Common myeloid progenitor, CD34-positive (primary cell): ENCODE results near the gene CTDSP2.

Source experiments
- CTCF ChIA-PET: fragments of 350-600 bp; sonication (Branson Sonifier 250); formaldehyde crosslinking; loops from one replicate; lab custom pipeline; 2021; ENCODE audit warnings: antibody characterized with exemption; lab: Charles Lee
- POLR2A ChIA-PET: fragments of 350-600 bp; sonication (Branson Sonifier 250); formaldehyde crosslinking; loops from one replicate; lab custom pipeline; 2021; ENCODE audit warnings: antibody characterized with exemption; lab: Charles Lee
- DNase-seq, 3 donors: peaks; one replicate each; pipeline versions ENCODE4 v3.0.0 to v3.0.0-alpha.2; 2013
- H3K27ac ChIP-seq, 2 experiments: 1 replicate in 1 of 2; 2 replicates in 1 of 2; pipeline ENCODE4 v1.7.0; 2013; ENCODE audit warnings: inconsistent platforms in 2 of 2, low read length in 2 of 2, mild to moderate bottlenecking in 2 of 2, low read depth in 1 of 2, moderate library complexity in 1 of 2; ENCODE audit not compliant: severe bottlenecking in 2 of 2, insufficient read depth in 1 of 2, poor library complexity in 1 of 2
- H3K27me3 ChIP-seq, 5 experiments: replicated peaks in 2 of 5; 1 replicate in 3 of 5; 2 replicates in 2 of 5; pipeline versions ENCODE4 v1.6.1 to v1.7.0; 2013; ENCODE audit warnings: low read length in 4 of 5, mild to moderate bottlenecking in 2 of 5, moderate library complexity in 2 of 5, inconsistent platforms in 1 of 5; ENCODE audit not compliant: insufficient read depth in 5 of 5, control insufficient read depth in 4 of 5
- H3K36me3 ChIP-seq, 4 experiments: 1 replicate in 2 of 4; 2 replicates in 2 of 4; pipeline versions ENCODE4 v1.6.1 to v1.7.0; 2013; ENCODE audit warnings: low read length in 3 of 4, control low read depth in 1 of 4, mild to moderate bottlenecking in 1 of 4; ENCODE audit not compliant: control insufficient read depth in 4 of 4, insufficient read depth in 4 of 4
- H3K4me1 ChIP-seq, 4 experiments: 1 replicate in 3 of 4; 2 replicates in 1 of 4; pipeline versions ENCODE4 v1.6.1 to v1.7.1; 2013; ENCODE audit warnings: low read length in 3 of 4, mild to moderate bottlenecking in 3 of 4, control low read depth in 1 of 4, inconsistent platforms in 1 of 4, moderate library complexity in 1 of 4; ENCODE audit not compliant: control insufficient read depth in 4 of 4, insufficient read depth in 4 of 4; ENCODE audit errors: control extremely low read depth in 1 of 4
- H3K4me3 ChIP-seq, 7 experiments: 1 replicate in 4 of 7; 2 replicates in 3 of 7; pipeline versions ENCODE4 v1.5.1 to v1.7.0; 2013; ENCODE audit warnings: mild to moderate bottlenecking in 7 of 7, low read length in 6 of 7, moderate library complexity in 6 of 7, inconsistent platforms in 2 of 7, low read depth in 2 of 7, control low read depth in 1 of 7; ENCODE audit not compliant: insufficient read depth in 4 of 7, control insufficient read depth in 1 of 7; ENCODE audit errors: extremely low read depth in 1 of 7
- H3K9me3 ChIP-seq, 5 experiments: 1 replicate in 4 of 5; 2 replicates in 1 of 5; pipeline versions ENCODE4 v1.6.1 to v1.7.1; 2013; ENCODE audit warnings: low read length in 4 of 5, mild to moderate bottlenecking in 2 of 5, inconsistent platforms in 1 of 5, low read depth in 1 of 5, moderate library complexity in 1 of 5; ENCODE audit not compliant: control insufficient read depth in 4 of 5, insufficient read depth in 2 of 5; ENCODE audit errors: control extremely low read depth in 1 of 5
- WGBS: methylation state at CpG from one replicate; pipeline ENCODE4 v1.1.5; 2013; ENCODE audit not compliant: insufficient coverage; 5-methylcytosine and 5-hydroxymethylcytosine counted together

The CTDSP2 gene

GRCh38 chr12:57836442-57837375 lies 9.8 kb downstream of the CTDSP2 start:
- peak overlapping the region in 6 of 7 experiments; percentile 15 to 66 (median 53) for H3K4me3 ChIP-seq
- DNase-seq: peak; percentile 49 to 82 (median 81)
- no peaks in the 10 kb centered on the region for H3K9me3 ChIP-seq
- ChIA-PET POLR2A (interaction anchor here (3.2 kb wide), 1 partner anchor 9 kb away, joined by 14 read pairs; the partner anchor contains the start of gene CTDSP2), CTCF (interaction anchor here (0.7 to 10.2 kb wide), 14 partner anchors 9 to 104 kb away, joined by 3 to 313 read pairs (median 4); partner anchors contain the start of genes CTDSP2, CYP27B1 and TSFM)
- H3K4me1 ChIP-seq: peaks cover 39 to 99% (median 96%) of the 10 kb centered on the region in 4 experiments
- H3K27me3 ChIP-seq: no peaks in the 10 kb centered on the region
- peak overlapping the region in 1 of 2 experiments; percentile 61 for H3K27ac ChIP-seq
- peaks cover 0 to 4% (median 0%) of the 10 kb centered on the region in 4 experiments for H3K36me3 ChIP-seq
- WGBS: 16% methylated on average over 13 of the region's 13 CpGs

GRCh38 chr12:57835366-57836288 lies 10.9 kb downstream of the CTDSP2 start:
- peak in 2 of 3 donors; percentile 78 to 84 for DNase-seq
- Histone ChIP-seq H3K27ac (peak overlapping the region in 1 of 2 experiments; percentile 50), H3K4me3 (peak overlapping the region in 6 of 7 experiments; percentile 15 to 66 (median 52)), H3K27me3 (no peaks in the 10 kb centered on the region), H3K9me3 (no peaks in the 10 kb centered on the region), H3K4me1 (peaks cover 41 to 93% (median 93%) of the 10 kb centered on the region in 4 experiments), H3K36me3 (peaks cover 0 to 4% (median 0%) of the 10 kb centered on the region in 4 experiments)
- CTCF ChIA-PET: interaction anchor here (0.6 to 10.2 kb wide), 9 partner anchors 12 to 103 kb away, joined by 3 to 313 read pairs (median 4); partner anchors contain the start of genes CTDSP2, CYP27B1 and TSFM
- POLR2A ChIA-PET: interaction anchor here (1.0 to 3.2 kb wide), 2 partner anchors 10 to 79 kb away, joined by 3 to 14 read pairs; partner anchors contain the start of gene CTDSP2
- WGBS: 34% methylated on average over 6 of the region's 9 CpGs

- CTCF ChIA-PET: interaction anchor here (0.9 to 10.2 kb wide), 4 partner anchors 14 to 81 kb away, joined by 3 to 313 read pairs (median 90); partner anchors contain the start of genes AVIL and CTDSP2
- peaks cover under 1 to 9% (median 3%) of the 10 kb centered on the region in 4 experiments for H3K36me3 ChIP-seq
- H3K9me3 ChIP-seq: no peaks in the 10 kb centered on the region
- peak overlapping the region in 1 of 2 experiments; percentile 57 for H3K27ac ChIP-seq
- POLR2A ChIA-PET: interaction anchor here (0.6 to 3.2 kb wide), 4 partner anchors 12 to 1074 kb away, joined by 3 to 14 read pairs (median 4); partner anchors contain the start of gene CTDSP2
- peaks cover 31 to 91% (median 90%) of the 10 kb centered on the region in 4 experiments for H3K4me1 ChIP-seq
- peak overlapping the region in 1 of 7 experiments; percentile 30 for H3K4me3 ChIP-seq
- no peaks in the 10 kb centered on the region for H3K27me3 ChIP-seq
- no peak for DNase-seq
- WGBS: no CpG with 5 or more reads among the region's 1 CpG
Observed at GRCh38 chr12:57834086-57834876, 12.2 kb downstream of the CTDSP2 start.

- CTCF ChIA-PET: interaction anchor here (0.7 to 10.2 kb wide), 7 partner anchors 14 to 69 kb away, joined by 3 to 313 read pairs (median 7); partner anchors contain the start of genes AVIL and CTDSP2
- no peak for DNase-seq
- Histone ChIP-seq H3K9me3 (no peaks in the 10 kb centered on the region), H3K27me3 (no peaks in the 10 kb centered on the region), H3K36me3 (peaks cover 4 to 15% (median 9%) of the 10 kb centered on the region in 4 experiments), H3K4me3 (no peak overlapping the region), H3K4me1 (peaks cover 26 to 91% (median 89%) of the 10 kb centered on the region in 4 experiments), H3K27ac (no peak overlapping the region)
- WGBS: 95% methylated on average over 2 of the region's 3 CpGs
- POLR2A ChIA-PET: interaction anchor here (2.2 kb wide), 1 partner anchor 13 kb away, joined by 5 read pairs; the partner anchor contains the start of gene CTDSP2
Observed at GRCh38 chr12:57833672-57834071, 12.9 kb downstream of the CTDSP2 start.

DNA sequence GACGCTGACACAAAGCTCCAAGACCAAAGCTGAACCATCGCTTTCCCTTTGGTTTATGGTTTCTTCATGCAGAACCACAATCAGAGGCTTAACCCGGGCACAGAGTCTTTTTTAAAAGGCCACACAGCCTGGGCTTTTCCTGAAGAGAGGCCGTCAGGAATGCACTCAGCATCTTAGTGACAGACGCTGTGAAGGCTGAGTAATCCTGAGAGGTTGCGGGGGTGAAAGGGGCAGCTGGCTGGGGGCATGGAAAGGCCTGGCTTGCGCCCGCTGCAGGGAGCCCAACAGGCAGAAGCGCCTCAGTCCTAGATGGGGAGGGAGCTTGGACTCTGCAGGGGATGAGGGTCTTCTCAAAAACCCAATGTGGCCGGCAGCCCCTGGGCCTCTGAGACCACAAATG lies 13.6 kb downstream of the CTDSP2 start:
- H3K27ac ChIP-seq: peak overlapping the region in 1 of 2 experiments; percentile 31
- peaks cover 4 to 19% (median 13%) of the 10 kb centered on the region in 4 experiments for H3K36me3 ChIP-seq
- DNase-seq: no peak
- H3K4me3 ChIP-seq: no peak overlapping the region
- WGBS: 73% methylated on average over 9 of the region's 10 CpGs
- ChIA-PET POLR2A (interaction anchor here (1.1 to 2.2 kb wide), 2 partner anchors 11 to 13 kb away, joined by 3 to 5 read pairs; partner anchors contain the start of gene CTDSP2), CTCF (interaction anchor here (0.7 to 10.2 kb wide), 13 partner anchors 15 to 70 kb away, joined by 3 to 313 read pairs (median 4); partner anchors contain the start of genes AVIL, CTDSP2 and EEF1AKMT3)
- peaks cover 23 to 84% (median 82%) of the 10 kb centered on the region in 4 experiments for H3K4me1 ChIP-seq
- H3K27me3 ChIP-seq: no peaks in the 10 kb centered on the region
- no peaks in the 10 kb centered on the region for H3K9me3 ChIP-seq
